Esophagus squamous epithelium (tissue), 4 donors: ENCODE measurements around the gene PLN.

Experiments used
- CTCF ChIP-seq, 6 experiments: fragments of 450-650 bp in 4 of 6; fragments of 200-600 bp in 2 of 6; sonication (generic) in 2 of 6; IDR thresholded peaks; one replicate each; pipeline ENCODE4 v1.5.1; 2016 to 2019; ENCODE audit warnings: antibody characterized with exemption in 6 of 6, mild to moderate bottlenecking in 4 of 6, moderate library complexity in 4 of 6
- POLR2A ChIP-seq, 4 donors: fragments of 450-650 bp; IDR thresholded peaks; one replicate each; pipeline ENCODE4 v1.6.1; 2017; ENCODE audit warnings: antibody characterized with exemption in 4 of 4, mild to moderate bottlenecking in 4 of 4, moderate library complexity in 3 of 4

GRCh38 chr6:118546164-118546879, 1.8 kb upstream of the PLN start:
- TF ChIP-seq POLR2A (IDR thresholded peaks at IDR 0.05) (no peak), CTCF (IDR thresholded peaks at IDR 0.05) (no peak)
